A549 (cell line): ENCODE data around the gene NIP7.

Experiments used
- CBX8 ChIP-seq: fragments of 200-600 bp; sonication (generic); IDR thresholded peaks from 2 replicates; pipeline ENCODE4 v1.6.1; 2016
- EP300 ChIP-seq, 2 experiments: fragments of >200 bp; sonication (Bioruptor Twin); formaldehyde crosslinking; IDR thresholded peaks; 2 replicates in 1 of 2; 3 replicates in 1 of 2; pipeline ENCODE4 v1.6.1; 2016 to 2017
- FOSB ChIP-seq: fragments of 250-450 bp; sonication (Bioruptor Pico); IDR thresholded peaks from 2 replicates; pipeline ENCODE4 v1.5.0; 2020; ENCODE audit warnings: mild to moderate bottlenecking, moderate library complexity
- POLR2A ChIP-seq: IDR thresholded peaks from 2 replicates; pipeline ENCODE4 v1.6.1; 2012; ENCODE audit warnings: mild to moderate bottlenecking, low read length
- RFX5 ChIP-seq: fragments of 450-650 bp; IDR thresholded peaks from 2 replicates; pipeline ENCODE4 v1.7.1; 2014; ENCODE audit warnings: antibody characterized with exemption, mild to moderate bottlenecking, moderate library complexity
- TF ChIP-seq, protein P1 (sequence below): fragments of >200 bp; sonication (Bioruptor Twin); formaldehyde crosslinking; IDR thresholded peaks from 3 replicates; pipeline ENCODE4 v1.5.1; 2016

DNA sequence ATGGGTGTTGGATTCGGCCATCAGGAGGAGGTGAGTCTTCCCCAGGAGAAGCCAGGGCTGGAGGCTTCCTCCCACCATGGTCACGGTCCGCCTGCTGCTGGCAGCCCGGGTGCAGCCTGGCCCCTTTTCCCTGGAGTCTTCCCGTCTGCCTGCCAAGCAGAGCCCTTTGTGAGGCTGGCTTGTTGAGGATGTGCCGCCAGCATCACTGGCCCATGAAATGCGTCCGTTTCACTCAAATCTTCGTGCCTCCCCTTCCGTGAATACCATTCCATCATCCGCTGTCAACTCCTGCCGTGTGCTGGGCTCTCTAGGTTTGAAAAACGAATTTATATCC, 18.9 kb upstream of the NIP7 start:
- TF ChIP-seq CBX8 (no peak), RFX5 (no peak), FOSB (no peak), POLR2A (no peak), EP300 (IDR thresholded peaks at IDR 0.05) (no peak)
- TF ChIP-seq, protein P1, sequence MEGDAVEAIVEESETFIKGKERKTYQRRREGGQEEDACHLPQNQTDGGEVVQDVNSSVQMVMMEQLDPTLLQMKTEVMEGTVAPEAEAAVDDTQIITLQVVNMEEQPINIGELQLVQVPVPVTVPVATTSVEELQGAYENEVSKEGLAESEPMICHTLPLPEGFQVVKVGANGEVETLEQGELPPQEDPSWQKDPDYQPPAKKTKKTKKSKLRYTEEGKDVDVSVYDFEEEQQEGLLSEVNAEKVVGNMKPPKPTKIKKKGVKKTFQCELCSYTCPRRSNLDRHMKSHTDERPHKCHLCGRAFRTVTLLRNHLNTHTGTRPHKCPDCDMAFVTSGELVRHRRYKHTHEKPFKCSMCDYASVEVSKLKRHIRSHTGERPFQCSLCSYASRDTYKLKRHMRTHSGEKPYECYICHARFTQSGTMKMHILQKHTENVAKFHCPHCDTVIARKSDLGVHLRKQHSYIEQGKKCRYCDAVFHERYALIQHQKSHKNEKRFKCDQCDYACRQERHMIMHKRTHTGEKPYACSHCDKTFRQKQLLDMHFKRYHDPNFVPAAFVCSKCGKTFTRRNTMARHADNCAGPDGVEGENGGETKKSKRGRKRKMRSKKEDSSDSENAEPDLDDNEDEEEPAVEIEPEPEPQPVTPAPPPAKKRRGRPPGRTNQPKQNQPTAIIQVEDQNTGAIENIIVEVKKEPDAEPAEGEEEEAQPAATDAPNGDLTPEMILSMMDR = no peak
